IMR-90 (cell line): ENCODE measurements around the gene ABTB1. TPM values are rescaled to one million over a fixed set of nuclear protein-coding genes. Genes with fewer than 3 reads are reported as not detected.

ENCODE experiments used
- ATAC-seq: fragments of 200-7000 bp; cut with Tn5 transposase; 2 replicates; pipeline ENCODE4 v1.9.1; 2020; ENCODE audit warnings: low read depth, mild to moderate bottlenecking, moderate library complexity
- BruUV-seq: library from RNA; stranded (reverse); fragments of 400-500 nt; replicated peaks from 2 replicates; lab custom pipeline; 2021; lab: Mats Ljungman, UMichigan
- CTCF ChIA-PET: fragments of 300-600 bp; formaldehyde crosslinking; extraction: SDS; loops from one replicate; lab custom pipeline; 2021; ENCODE audit warnings: antibody characterized with exemption; lab: Yijun Ruan, JAX
- POLR2A ChIA-PET: fragments of 300-600 bp; sonication (Branson Sonifier 250); formaldehyde crosslinking; loops from one replicate; lab custom pipeline; 2022; ENCODE audit warnings: antibody characterized with exemption; ENCODE audit not compliant: unreplicated experiment; lab: Charles Lee
- DNase-seq: peaks from one replicate; pipeline ENCODE4 v3.0.0; 2013
- H2AFZ ChIP-seq: replicated peaks from 2 replicates; pipeline ENCODE3; 2013; ENCODE audit warnings: low read length, mild to moderate bottlenecking; ENCODE audit not compliant: poor library complexity
- H2AK5ac ChIP-seq: 2 replicates; pipeline ENCODE4 v1.6.1; 2013; ENCODE audit warnings: low read depth, low read length, inconsistent platforms
- H2AK9ac ChIP-seq: replicated peaks from 2 replicates; pipeline ENCODE3; 2013; ENCODE audit warnings: mild to moderate bottlenecking, low read depth, low read length, moderate library complexity; ENCODE audit not compliant: poor library complexity
- H2BK120ac ChIP-seq: 2 replicates; pipeline ENCODE4 v1.6.1; 2013; ENCODE audit warnings: low read depth, low read length, inconsistent platforms
- H2BK15ac ChIP-seq: 3 replicates; pipeline ENCODE4 v1.6.1; 2013; ENCODE audit warnings: low read depth, low read length, inconsistent platforms
- H2BK20ac ChIP-seq: 2 replicates; pipeline ENCODE4 v1.6.1; 2013; ENCODE audit warnings: low read depth, mild to moderate bottlenecking, inconsistent platforms, low read length, moderate library complexity
- H2BK5ac ChIP-seq: 2 replicates; pipeline ENCODE4 v1.6.1; 2013; ENCODE audit warnings: mild to moderate bottlenecking, low read depth, low read length, inconsistent platforms; ENCODE audit not compliant: poor library complexity, severe bottlenecking
- H3K14ac ChIP-seq: replicated peaks from 2 replicates; pipeline ENCODE4 v1.6.1; 2013; ENCODE audit warnings: low read depth, low read length, inconsistent platforms
- H3K18ac ChIP-seq: 2 replicates; pipeline ENCODE4 v1.6.1; 2013; ENCODE audit warnings: low read depth, low read length, control low read depth
- H3K23ac ChIP-seq: 2 replicates; pipeline ENCODE4 v1.6.1; 2013; ENCODE audit warnings: low read depth, low read length, inconsistent platforms
- H3K27ac ChIP-seq: 2 replicates; pipeline ENCODE4 v1.5.1; 2013; ENCODE audit warnings: mild to moderate bottlenecking, control low read depth, low read length; ENCODE audit not compliant: insufficient read depth
- H3K27me3 ChIP-seq: 2 replicates; pipeline ENCODE4 v1.6.1; 2013; ENCODE audit warnings: low read length; ENCODE audit not compliant: control insufficient read depth, insufficient read depth
- H3K36me3 ChIP-seq: 2 replicates; pipeline ENCODE4 v1.6.1; 2013; ENCODE audit warnings: low read length, mixed read lengths; ENCODE audit not compliant: control insufficient read depth, insufficient read depth
- H3K4ac ChIP-seq: 2 replicates; pipeline ENCODE4 v1.6.1; 2013; ENCODE audit warnings: low read depth, low read length, inconsistent platforms
- H3K4me1 ChIP-seq: 2 replicates; pipeline ENCODE4 v1.6.1; 2013; ENCODE audit warnings: low read length, mixed read lengths; ENCODE audit not compliant: control insufficient read depth, insufficient read depth
- H3K4me2 ChIP-seq: 2 replicates; pipeline ENCODE4 v1.6.1; 2013; ENCODE audit warnings: low read depth, mild to moderate bottlenecking, control low read depth, low read length, moderate library complexity
- H3K4me3 ChIP-seq: 2 replicates; pipeline ENCODE4 v1.5.1; 2013; ENCODE audit warnings: low read depth, mild to moderate bottlenecking, control low read depth, low read length, moderate library complexity; ENCODE audit not compliant: insufficient read depth
- H3K56ac ChIP-seq: 2 replicates; pipeline ENCODE4 v1.6.1; 2013; ENCODE audit warnings: low read length, inconsistent platforms; ENCODE audit not compliant: insufficient read depth; ENCODE audit errors: extremely low read depth
- H3K79me1 ChIP-seq, 2 experiments: 2 replicates each; pipeline ENCODE4 v1.6.1; 2013; ENCODE audit warnings: low read length in 2 of 2, inconsistent platforms in 1 of 2, low read depth in 1 of 2
- H3K9ac ChIP-seq: 2 replicates; pipeline ENCODE4 v1.6.1; 2013; ENCODE audit warnings: low read depth, low read length, control low read depth
- H3K9me1 ChIP-seq: 2 replicates; pipeline ENCODE4 v1.6.1; 2013; ENCODE audit warnings: low read length, inconsistent platforms; ENCODE audit not compliant: insufficient read depth
- H3K9me3 ChIP-seq: 2 replicates; pipeline ENCODE4 v1.6.1; 2013; ENCODE audit warnings: low read length; ENCODE audit not compliant: control insufficient read depth, insufficient read depth
- H4K20me1 ChIP-seq: 2 replicates; pipeline ENCODE4 v1.6.1; 2013; ENCODE audit warnings: low read length, inconsistent platforms; ENCODE audit not compliant: insufficient read depth
- H4K5ac ChIP-seq: 2 replicates; pipeline ENCODE4 v1.6.1; 2013; ENCODE audit warnings: mild to moderate bottlenecking, low read depth, low read length, control low read depth
- H4K8ac ChIP-seq, 2 experiments: 2 replicates each; pipeline ENCODE4 v1.6.1; 2013; ENCODE audit warnings: low read depth in 2 of 2, low read length in 2 of 2, control low read depth in 1 of 2, inconsistent platforms in 1 of 2
- H4K91ac ChIP-seq: 2 replicates; pipeline ENCODE4 v1.6.1; 2013; ENCODE audit warnings: low read depth, low read length, inconsistent platforms; ENCODE audit not compliant: insufficient read depth
- BHLHE40 ChIP-seq: fragments of 150-350 bp; IDR thresholded peaks from 2 replicates; pipeline ENCODE4 v1.6.1; 2016; ENCODE audit warnings: mild to moderate bottlenecking, low read depth, low read length
- CEBPB ChIP-seq: IDR thresholded peaks from 2 replicates; pipeline ENCODE4 v1.6.1; 2012; ENCODE audit warnings: low read depth, low read length, improper control_type of control experiment
- CHD1 ChIP-seq: IDR thresholded peaks from 2 replicates; pipeline ENCODE4 v1.6.1; 2012; ENCODE audit warnings: low read depth, low read length, improper control_type of control experiment
- FOS ChIP-seq: fragments of 150-350 bp; IDR thresholded peaks from 2 replicates; pipeline ENCODE4 v1.6.1; 2016; ENCODE audit warnings: low read depth, low read length
- MAFK ChIP-seq: IDR thresholded peaks from 2 replicates; pipeline ENCODE4 v1.6.1; 2012; ENCODE audit warnings: low read depth, low read length, improper control_type of control experiment
- MXI1 ChIP-seq: IDR thresholded peaks from 2 replicates; pipeline ENCODE4 v1.6.1; 2012; ENCODE audit warnings: low read depth, mild to moderate bottlenecking, low read length, moderate library complexity, borderline replicate concordance
- NFE2L2 ChIP-seq: fragments of 150-350 bp; IDR thresholded peaks from 2 replicates; pipeline ENCODE4 v1.6.1; 2016; ENCODE audit warnings: low read depth, mild to moderate bottlenecking, low read length
- RAD21 ChIP-seq: IDR thresholded peaks from 2 replicates; pipeline ENCODE4 v1.6.1; 2012; ENCODE audit warnings: low read length, improper control_type of control experiment
- RCOR1 ChIP-seq: IDR thresholded peaks from 2 replicates; pipeline ENCODE4 v1.6.1; 2012; ENCODE audit warnings: mild to moderate bottlenecking, low read length, improper control_type of control experiment; ENCODE audit not compliant: insufficient replicate concordance
- WGBS, 2 experiments: methylation state at CpG; one replicate each; pipeline versions ENCODE4 v1.1.5 to v1.1.7; 2013; ENCODE audit warnings: missing lambda C conversion rate in 2 of 2; ENCODE audit not compliant: insufficient read length in 1 of 2; ENCODE audit errors: extremely low coverage in 2 of 2; 5-methylcytosine and 5-hydroxymethylcytosine counted together
- dilution Hi-C: fragments of 300-500 bp; cut with HindIII; formaldehyde crosslinking; loops from one replicate; pipeline ENCODE4 v1.14.3; 2018; ENCODE audit warnings: low sequenced_read_pairs; ENCODE audit not compliant: unreplicated experiment
- in situ Hi-C: fragments of 300-500 bp; cut with MboI; formaldehyde crosslinking; loops from 3 replicates; pipeline ENCODE4 v1.14.3; 2019; ENCODE audit warnings: low sequenced_read_pairs, inconsistent platforms, mixed read lengths
- intact Hi-C: fragments of 100-400 bp; cut with micrococcal nuclease; formaldehyde crosslinking; loops from 2 replicates; pipeline ENCODE4 v1.10.0; 2022
- polyA plus RNA-seq, 3 experiments: library from polyadenylated mRNA; depleted of rRNA; stranded (reverse); fragments of >200 nt; gene quantifications; 2 replicates each; pipeline ENCODE4 v1.2.3, GENCODE V29; 2012; ENCODE audit warnings: low replicate concordance in 1 of 3
- total RNA-seq: library from RNA; depleted of rRNA; stranded (reverse); fragments of >200 nt; gene quantifications from 2 replicates; pipeline ENCODE4 v1.2.3, GENCODE V29; 2012
- TF ChIP-seq, protein P1 (sequence below): fragments of 150-350 bp; IDR thresholded peaks from 2 replicates; pipeline ENCODE4 v1.6.1; 2016; ENCODE audit warnings: low read depth, mild to moderate bottlenecking, low read length, moderate library complexity, borderline replicate concordance

Gene ABTB1
- total and polyA plus RNA-seq, 2 of the 4 experiments (the other 2 are of a cell fraction), result 3.2 to 23.0 TPM

DNA sequence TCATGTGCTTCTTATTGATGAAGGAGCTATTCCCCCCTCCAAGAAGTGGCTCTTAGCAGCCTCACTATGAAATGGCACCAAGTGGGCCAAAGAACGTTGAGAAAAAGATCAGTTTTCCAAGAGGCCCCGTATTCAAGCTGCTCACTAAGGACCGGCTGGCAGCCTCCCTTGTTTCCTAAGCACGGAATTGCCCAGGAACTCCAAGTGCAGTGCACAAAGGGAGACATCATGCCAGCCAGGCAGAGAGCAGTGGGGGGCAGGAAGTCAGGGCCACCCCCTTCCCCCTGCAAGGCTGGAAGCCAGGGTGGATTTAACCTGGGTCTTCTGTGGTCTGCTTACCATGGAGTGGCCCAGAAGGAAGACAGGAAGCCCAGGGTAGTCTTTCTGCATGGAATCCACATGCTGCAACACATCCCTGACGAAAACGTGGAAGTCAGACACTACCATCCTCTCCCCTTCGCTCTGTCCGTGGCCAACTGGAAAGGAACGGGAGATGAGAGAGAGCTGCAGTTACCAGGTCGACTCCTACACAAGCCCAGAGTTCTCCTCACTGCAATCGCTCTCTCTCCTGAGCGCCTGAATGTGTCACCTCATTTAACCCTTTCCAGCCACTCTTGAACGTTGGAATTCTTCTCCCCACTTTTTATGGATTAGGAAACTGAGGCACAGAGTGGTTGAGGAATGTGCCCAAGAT, 49.5 kb downstream of the ABTB1 start (continued):
- TF ChIP-seq RCOR1 (no peak), RAD21 (no peak)

GRCh38 chr3:127723011-127723567, 50.3 kb downstream of the ABTB1 start:
- no peak overlapping the region for H3K4me3 ChIP-seq
- intact Hi-C loops, result no loop called here
- dilution Hi-C loops, result no loop called here
- H2AK9ac ChIP-seq, result no peak overlapping the region
- H3K4ac ChIP-seq, result no peak overlapping the region
- ChIA-PET CTCF (interaction anchor here (0.7 kb wide), 1 partner anchor 100 kb away, joined by 3 read pairs; no protein-coding TSS in a partner anchor), POLR2A (no interaction called here)
- H3K27me3 ChIP-seq, result no peaks in the 10 kb centered on the region
- peaks cover 3% of the 10 kb centered on the region; the same call in 1 of the 2 replicates for H3K9me1 ChIP-seq
- no peak overlapping the region for H3K27ac ChIP-seq
- H4K5ac ChIP-seq, result no peak overlapping the region
- 0 out of 2 replicates have a peak overlapping the region, but pooled peaks have one; percentile 30 for H3K14ac ChIP-seq
- H3K23ac ChIP-seq, result no peak overlapping the region
- no TSS peak for BruUV-seq
- H3K9ac ChIP-seq, result peak overlapping the region; percentile 22
- H3K56ac ChIP-seq, result no peak overlapping the region
- no peak overlapping the region for H2BK120ac ChIP-seq
- no peak for TF ChIP-seq FOS
- no peak for TF ChIP-seq MAFK
- no peak for TF ChIP-seq CEBPB
- TF ChIP-seq RCOR1, result no peak
- TF ChIP-seq, protein P1, sequence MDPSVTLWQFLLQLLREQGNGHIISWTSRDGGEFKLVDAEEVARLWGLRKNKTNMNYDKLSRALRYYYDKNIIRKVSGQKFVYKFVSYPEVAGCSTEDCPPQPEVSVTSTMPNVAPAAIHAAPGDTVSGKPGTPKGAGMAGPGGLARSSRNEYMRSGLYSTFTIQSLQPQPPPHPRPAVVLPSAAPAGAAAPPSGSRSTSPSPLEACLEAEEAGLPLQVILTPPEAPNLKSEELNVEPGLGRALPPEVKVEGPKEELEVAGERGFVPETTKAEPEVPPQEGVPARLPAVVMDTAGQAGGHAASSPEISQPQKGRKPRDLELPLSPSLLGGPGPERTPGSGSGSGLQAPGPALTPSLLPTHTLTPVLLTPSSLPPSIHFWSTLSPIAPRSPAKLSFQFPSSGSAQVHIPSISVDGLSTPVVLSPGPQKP, result no peak
- no peak for TF ChIP-seq CHD1
- no peak for TF ChIP-seq MXI1
- no peak for TF ChIP-seq BHLHE40
- TF ChIP-seq NFE2L2, result no peak
- no peak overlapping the region for H2AFZ ChIP-seq
- no peaks in the 10 kb centered on the region for H4K20me1 ChIP-seq
- H2BK5ac ChIP-seq, result no peak overlapping the region
- peaks cover 6% of the 10 kb centered on the region; the same call in 1 of the 2 replicates for H3K4me1 ChIP-seq
- peaks cover 14% of the 10 kb centered on the region for H3K36me3 ChIP-seq
- peaks cover 7 to 40% of the 10 kb centered on the region in 2 experiments; a peak in 2 of 4 replicates for H3K79me1 ChIP-seq
- no peak overlapping the region for H3K18ac ChIP-seq
- H2BK15ac ChIP-seq, result no peak overlapping the region
- H3K4me2 ChIP-seq, result no peak overlapping the region; the same call in 1 of the 2 replicates
- DNase-seq (peak; percentile 25), ATAC-seq (no peak; the same call in 1 of the 2 replicates)
- 16% methylated on average over 3 of the region's 11 CpGs; no CpG with 5 or more reads in 1 of the 2 experiments for WGBS, 2 experiments
- no peak overlapping the region for H2BK20ac ChIP-seq
- in situ Hi-C loops, result no loop called here
- H4K91ac ChIP-seq, result no peak overlapping the region
- no peak overlapping the region; a peak in 1 of 4 replicates for H4K8ac ChIP-seq
- H3K9me3 ChIP-seq, result no peaks in the 10 kb centered on the region
- H2AK5ac ChIP-seq, result peak overlapping the region; percentile 2; the same call in 1 of the 2 replicates
